HK-2 (cell line): ENCODE measurements around the gene SDHAF4.
A peak's percentile ranks its signal among the peaks of the same experiment; 100 is the strongest.
"Not testable (repeated sequence)": the region's sequence is repeated elsewhere in the genome, so short reads cannot be mapped to it uniquely, and the experiment has no call there.

ENCODE experiments used
- DNase-seq: peaks from one replicate; pipeline ENCODE4 v3.0.0-alpha.2; 2018; ENCODE audit not compliant: unreplicated experiment

The SDHAF4 gene

GRCh38 chr6:70566751-70567382, at the start of gene SDHAF4:
TSS of gene SDHAF4 (plus strand) at chr6:70566930. CDS start at chr6:70566941, 11 bp downstream.
- peak; percentile 93 for DNase-seq

DNA sequence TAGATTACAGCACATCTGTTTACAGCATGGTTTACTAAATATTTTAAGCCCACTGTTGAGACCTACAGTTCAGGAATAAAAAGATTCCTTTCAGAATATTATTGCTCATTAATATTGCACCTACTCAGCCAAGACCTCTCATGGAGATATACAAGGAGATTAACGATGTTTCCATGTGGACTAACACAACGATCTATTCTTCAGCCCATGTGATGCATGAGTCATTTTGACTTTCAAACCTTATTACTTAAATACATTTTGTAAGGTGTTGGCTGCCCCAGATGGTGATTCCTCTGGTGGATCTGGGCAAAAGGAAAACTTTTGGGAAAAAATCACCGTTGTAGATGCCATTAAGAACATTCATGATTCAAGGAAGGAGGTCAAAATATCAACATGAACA, 48.0 kb upstream of the SDHAF4 start:
- DNase-seq: no peak

DNA sequence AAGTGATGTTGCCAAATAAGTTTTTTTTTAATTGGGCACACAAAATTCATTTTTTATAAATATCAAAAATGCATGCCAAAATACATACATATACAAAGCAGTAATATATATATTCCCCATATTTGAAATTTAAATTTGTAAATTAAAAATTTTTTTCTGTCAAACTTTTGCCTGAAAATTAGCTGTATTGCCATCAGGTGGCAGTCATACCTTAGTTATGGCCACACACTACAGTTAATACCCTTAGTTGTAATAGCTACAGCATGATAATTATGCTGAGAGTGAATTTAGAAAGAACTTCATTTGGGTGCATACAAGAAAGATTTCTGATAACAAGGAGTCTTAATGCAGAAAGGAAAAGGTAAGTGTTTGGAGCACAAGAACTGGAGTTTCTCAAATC, 46.2 kb upstream of the SDHAF4 start:
- no peak for DNase-seq

GRCh38 chr6:70524721-70525286, 41.9 kb upstream of the SDHAF4 start:
- DNase-seq: no peak

- no peak for DNase-seq
Observed at GRCh38 chr6:70527071-70527737, 39.5 kb upstream of the SDHAF4 start.

DNA sequence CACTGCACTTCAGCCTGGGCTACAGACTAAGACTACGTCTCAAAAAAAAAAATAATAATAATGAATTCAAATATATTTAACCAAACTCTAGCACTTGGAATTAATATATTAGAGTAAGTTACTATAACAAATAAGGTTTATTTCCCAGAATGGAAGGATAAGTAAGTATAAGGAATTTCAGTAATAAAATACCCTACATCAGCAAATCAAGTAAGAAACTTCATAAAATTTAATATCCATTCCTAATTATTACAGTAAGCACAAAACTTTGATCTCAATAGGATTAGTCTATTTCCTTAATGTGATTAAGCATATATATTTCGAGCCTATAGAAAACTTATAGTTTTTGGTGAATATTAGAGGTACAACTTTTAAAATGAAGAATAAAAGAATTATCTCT, 36.7 kb upstream of the SDHAF4 start:
- DNase-seq: no peak

DNA sequence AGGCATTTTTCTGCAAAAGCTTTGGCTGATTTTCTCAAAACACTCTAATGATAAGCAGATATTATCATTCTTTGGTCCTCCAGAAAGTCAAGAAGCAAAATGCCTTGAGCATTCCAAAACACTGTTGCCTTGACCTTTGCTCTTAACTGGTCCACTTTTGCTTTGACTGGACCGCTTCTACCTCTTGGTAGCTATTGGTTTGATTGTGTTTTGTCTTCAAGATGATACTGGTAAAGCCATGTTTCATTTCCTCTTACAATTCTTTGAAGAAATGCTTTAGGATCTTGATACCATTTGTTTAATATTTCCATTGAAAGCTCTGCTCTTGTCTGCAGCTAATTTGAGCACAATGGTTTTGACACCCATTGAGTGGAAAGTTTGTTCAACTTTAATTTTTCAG, 35.6 kb upstream of the SDHAF4 start:
- DNase-seq: no peak

- DNase-seq: no peak
Observed at GRCh38 chr6:70537266-70537665, 29.5 kb upstream of the SDHAF4 start.

DNA sequence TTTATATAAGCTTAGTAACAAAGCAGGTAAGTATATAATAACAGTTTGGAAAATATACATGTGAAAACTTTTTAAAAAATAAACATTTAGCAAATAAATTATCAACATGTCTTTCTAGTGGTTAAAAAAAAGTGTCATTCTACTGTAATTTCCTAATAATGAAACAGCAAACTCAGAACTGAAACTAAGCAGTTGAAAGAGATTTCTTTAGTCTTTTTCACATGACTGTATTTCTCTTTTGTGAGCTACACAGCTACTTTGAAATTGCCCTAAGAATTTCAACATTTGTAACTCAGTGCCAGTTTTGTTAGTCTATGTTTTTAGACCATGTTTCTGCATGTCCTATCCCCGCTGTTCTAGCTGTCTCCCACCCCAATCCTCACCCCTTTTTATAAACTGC, 28.4 kb upstream of the SDHAF4 start:
- no peak for DNase-seq

GRCh38 chr6:70547313-70547712, 19.4 kb upstream of the SDHAF4 start:
- no peak for DNase-seq

- no peak for DNase-seq
Observed at GRCh38 chr6:70547905-70548304, 18.8 kb upstream of the SDHAF4 start.

GRCh38 chr6:70549327-70549726, 17.4 kb upstream of the SDHAF4 start:
- no peak for DNase-seq

DNA sequence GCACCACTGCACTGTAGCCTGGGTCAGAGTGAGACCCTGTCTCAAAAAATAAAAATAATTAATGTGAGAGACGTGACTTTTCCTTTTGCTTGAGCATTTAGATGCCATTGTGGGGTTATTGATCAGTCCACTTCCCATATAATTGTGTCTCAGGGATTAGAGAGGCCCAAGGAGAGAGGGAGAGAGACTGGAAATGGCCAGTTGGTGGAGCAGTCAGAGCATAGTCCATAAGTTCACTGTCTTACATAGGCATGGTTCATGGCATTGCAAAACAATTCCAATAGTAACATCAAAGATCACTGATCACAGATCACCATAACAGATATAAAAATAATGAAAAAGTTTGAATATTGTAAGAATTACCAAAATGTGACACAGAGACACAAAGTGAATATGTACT, 15.2 kb upstream of the SDHAF4 start:
- DNase-seq: no peak

DNA sequence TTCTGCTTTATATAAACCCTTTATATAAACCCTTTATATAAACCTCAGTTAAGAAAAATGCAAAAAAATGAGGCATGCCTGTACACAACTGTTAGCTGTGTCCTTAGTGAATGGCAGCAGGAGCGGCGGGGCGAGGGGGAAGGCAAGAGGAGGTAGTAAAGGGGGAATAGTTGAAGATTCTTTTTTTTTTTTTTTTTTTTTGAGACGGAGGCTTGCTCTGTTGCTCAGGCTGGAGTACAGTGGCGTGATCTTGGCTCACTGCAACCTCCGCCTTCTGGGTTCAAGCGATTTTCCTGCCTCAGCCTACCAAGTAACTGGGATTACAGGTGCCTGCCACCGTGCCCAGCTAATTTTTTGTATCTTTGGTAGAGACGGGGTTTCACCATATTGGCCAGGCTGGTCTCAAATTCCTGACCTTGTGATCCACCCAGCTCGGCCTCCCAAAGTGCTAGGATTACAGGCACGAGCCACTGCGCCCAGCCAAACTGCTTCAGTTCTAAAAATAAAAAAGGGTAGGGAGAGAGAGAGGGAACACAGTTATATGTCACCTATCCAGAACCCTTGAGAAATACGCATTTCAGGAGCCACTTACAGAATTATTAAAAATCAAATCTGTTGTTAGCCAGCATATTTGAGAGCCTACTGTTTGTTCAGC, 14.3 kb upstream of the SDHAF4 start:
- not testable (repeated sequence) for DNase-seq

DNA sequence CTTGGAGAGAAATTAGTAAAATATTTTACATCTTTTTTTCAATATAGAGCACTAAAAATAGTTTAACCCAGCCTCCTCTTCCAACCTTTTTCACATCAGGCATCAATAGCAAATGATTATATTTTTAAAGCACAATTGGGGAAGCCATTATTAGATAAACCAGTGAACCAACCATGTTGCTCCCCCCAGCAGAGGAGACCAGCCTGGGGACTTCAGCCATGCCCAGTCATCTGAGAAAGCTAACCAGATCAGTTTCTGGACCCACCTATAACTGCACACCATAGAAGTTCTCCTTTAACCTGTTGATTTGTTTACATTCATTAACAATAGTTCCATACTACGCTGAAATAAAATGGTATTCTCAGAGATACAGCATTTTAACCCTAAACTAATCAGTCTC, 13.8 kb upstream of the SDHAF4 start:
- no peak for DNase-seq

GRCh38 chr6:70557998-70558397, 8.7 kb upstream of the SDHAF4 start:
- DNase-seq: no peak

- DNase-seq: not testable (repeated sequence)
Observed at GRCh38 chr6:70562401-70562800, 4.3 kb upstream of the SDHAF4 start.

DNA sequence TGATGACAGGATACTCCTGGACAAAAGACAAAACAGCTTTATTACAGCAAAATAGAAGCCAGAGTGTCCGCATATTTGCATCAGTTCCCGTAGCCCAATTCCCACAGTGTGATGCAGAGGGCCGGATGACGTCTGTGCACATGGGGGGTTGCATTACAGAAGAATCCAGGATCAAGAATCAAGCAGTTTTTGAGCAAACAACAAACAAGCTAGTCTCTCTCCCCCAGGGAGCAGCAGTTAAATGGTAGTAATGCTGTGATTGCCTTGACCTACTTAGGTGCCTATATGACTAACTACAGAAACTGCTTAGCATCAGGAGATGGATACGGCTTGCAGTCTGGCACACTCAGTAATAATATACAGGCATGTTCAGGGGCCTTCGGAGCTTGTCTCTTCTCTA, 3.2 kb upstream of the SDHAF4 start:
- no peak for DNase-seq

- DNase-seq: no peak
Observed at GRCh38 chr6:70574643-70575042, 7.9 kb downstream of the SDHAF4 start.

GRCh38 chr6:70575899-70576495, 9.3 kb downstream of the SDHAF4 start:
- DNase-seq: no peak

GRCh38 chr6:70586114-70586513, 19.4 kb downstream of the SDHAF4 start:
- DNase-seq: no peak

- DNase-seq: no peak
Observed at GRCh38 chr6:70590400-70590799, 23.7 kb downstream of the SDHAF4 start.
